HEK293 (cell line): ENCODE measurements around the gene FAM83D.

ENCODE experiments used
- CTCF ChIA-PET: fragments of 350-600 bp; formaldehyde crosslinking; extraction: SDS; loops from one replicate; lab custom pipeline; 2021; ENCODE audit warnings: antibody characterized with exemption; lab: Yijun Ruan, JAX
- POLR2A ChIA-PET: fragments of 300-600 bp; formaldehyde crosslinking; extraction: SDS; loops from one replicate; lab custom pipeline; 2020; ENCODE audit warnings: antibody characterized with exemption, inconsistent platforms; lab: Yijun Ruan, JAX
- H3K27ac ChIP-seq: fragments of 200-500 bp; sonication (Bioruptor generic); 2 replicates; pipeline ENCODE4 v1.5.1; 2014; ENCODE audit warnings: low read depth, low read length, control low read depth, inconsistent platforms; ENCODE audit errors: extremely low read depth
- H3K36me3 ChIP-seq, 2 experiments: fragments of 200-500 bp in 1 of 2; sonication (Bioruptor generic) in 1 of 2; 1 replicate in 1 of 2; 2 replicates in 1 of 2; pipeline ENCODE4 v1.5.1; 2014 to 2017; ENCODE audit warnings: inconsistent platforms in 2 of 2, low read length in 2 of 2; ENCODE audit not compliant: control insufficient read depth in 2 of 2, insufficient read depth in 1 of 2
- H3K4me1 ChIP-seq: fragments of 200-500 bp; sonication (Bioruptor generic); 2 replicates; pipeline ENCODE4 v1.5.1; 2014; ENCODE audit warnings: mild to moderate bottlenecking, low read length, inconsistent platforms; ENCODE audit not compliant: control insufficient read depth, insufficient read depth
- H3K4me3 ChIP-seq: 2 replicates; pipeline ENCODE4 v1.5.1; 2011; ENCODE audit warnings: low read depth, mild to moderate bottlenecking, control low read depth, low read length, moderate library complexity
- H3K9me3 ChIP-seq: fragments of 200-500 bp; sonication (Bioruptor generic); 2 replicates; pipeline ENCODE4 v1.5.1; 2014; ENCODE audit warnings: low read depth, low read length, inconsistent platforms; ENCODE audit not compliant: control insufficient read depth, insufficient read depth
- BCL11B ChIP-seq: fragments of 450-650 bp; formaldehyde crosslinking; IDR thresholded peaks from 2 replicates; pipeline ENCODE4 v1.5.1; 2016; ENCODE audit warnings: low read depth, missing biosample characterization, missing genetic modification characterization
- GFI1B ChIP-seq: fragments of 450-650 bp; formaldehyde crosslinking; IDR thresholded peaks from 2 replicates; pipeline ENCODE4 v1.5.1; 2016; ENCODE audit warnings: missing biosample characterization, missing genetic modification characterization
- ZFP41 ChIP-seq: fragments of 450-650 bp; formaldehyde crosslinking; IDR thresholded peaks from 2 replicates; pipeline ENCODE4 v1.5.1; 2016; ENCODE audit warnings: missing biosample characterization, missing genetic modification characterization, borderline replicate concordance
- ZNF10 ChIP-seq: fragments of 450-650 bp; formaldehyde crosslinking; IDR thresholded peaks from 2 replicates; pipeline ENCODE4 v1.5.1; 2017; ENCODE audit warnings: missing biosample characterization, missing genetic modification characterization
- ZNF114 ChIP-seq: fragments of 450-650 bp; formaldehyde crosslinking; IDR thresholded peaks from 2 replicates; pipeline ENCODE4 v1.5.0; 2017; ENCODE audit warnings: missing biosample characterization, missing genetic modification characterization
- ZNF138 ChIP-seq: fragments of 450-650 bp; formaldehyde crosslinking; IDR thresholded peaks from 2 replicates; pipeline ENCODE4 v1.5.1; 2016; ENCODE audit warnings: missing biosample characterization, missing genetic modification characterization, borderline replicate concordance
- ZNF16 ChIP-seq: fragments of 450-650 bp; formaldehyde crosslinking; IDR thresholded peaks from 2 replicates; pipeline ENCODE4 v1.5.1; 2016; ENCODE audit warnings: low read depth, missing biosample characterization, missing genetic modification characterization
- ZNF24 ChIP-seq: fragments of 450-650 bp; formaldehyde crosslinking; IDR thresholded peaks from 2 replicates; pipeline ENCODE4 v1.5.1; 2016; ENCODE audit warnings: missing biosample characterization, missing genetic modification characterization
- ZNF274 ChIP-seq, 2 experiments: fragments of 200-500 bp in 1 of 2; fragments of 450-650 bp in 1 of 2; sonication (Bioruptor generic) in 1 of 2; formaldehyde crosslinking in 1 of 2; IDR thresholded peaks; 2 replicates each; pipeline versions ENCODE4 v1.5.1 to v1.6.1; 2014 to 2016; ENCODE audit warnings: borderline replicate concordance in 1 of 2, inconsistent platforms in 1 of 2, low read length in 1 of 2, missing biosample characterization in 1 of 2, missing genetic modification characterization in 1 of 2
- ZNF404 ChIP-seq: fragments of 450-650 bp; formaldehyde crosslinking; IDR thresholded peaks from 2 replicates; pipeline ENCODE4 v1.5.1; 2017; ENCODE audit warnings: missing biosample characterization, missing genetic modification characterization
- ZNF416 ChIP-seq: fragments of 450-650 bp; formaldehyde crosslinking; IDR thresholded peaks from 2 replicates; pipeline ENCODE4 v1.5.1; 2016; ENCODE audit warnings: missing biosample characterization, missing genetic modification characterization
- ZNF514 ChIP-seq: fragments of 450-650 bp; formaldehyde crosslinking; IDR thresholded peaks from 2 replicates; pipeline ENCODE4 v1.5.1; 2016; ENCODE audit warnings: missing biosample characterization, missing genetic modification characterization
- ZNF530 ChIP-seq: fragments of 450-650 bp; formaldehyde crosslinking; IDR thresholded peaks from 2 replicates; pipeline ENCODE4 v1.5.1; 2016; ENCODE audit warnings: low read depth, missing biosample characterization, missing genetic modification characterization
- ZNF555 ChIP-seq: fragments of 450-650 bp; formaldehyde crosslinking; conservative IDR thresholded peaks from 2 replicates; pipeline ENCODE4 v1.5.1; 2017; ENCODE audit warnings: missing biosample characterization, mild to moderate bottlenecking, missing genetic modification characterization, inconsistent platforms
- ZNF621 ChIP-seq: fragments of 450-650 bp; formaldehyde crosslinking; IDR thresholded peaks from 2 replicates; pipeline ENCODE4 v1.5.1; 2017; ENCODE audit warnings: missing biosample characterization, missing genetic modification characterization
- ZNF629 ChIP-seq: fragments of 450-650 bp; formaldehyde crosslinking; IDR thresholded peaks from 2 replicates; pipeline ENCODE4 v1.5.1; 2017; ENCODE audit warnings: missing biosample characterization, missing genetic modification characterization
- ZNF677 ChIP-seq: fragments of 450-650 bp; IDR thresholded peaks from 2 replicates; pipeline ENCODE4 v1.5.0; 2018; ENCODE audit warnings: missing biosample characterization, mild to moderate bottlenecking, missing genetic modification characterization, moderate library complexity
- ZNF701 ChIP-seq: fragments of 450-650 bp; formaldehyde crosslinking; IDR thresholded peaks from 2 replicates; pipeline ENCODE4 v1.5.1; 2016; ENCODE audit warnings: missing biosample characterization, missing genetic modification characterization
- ZNF76 ChIP-seq: fragments of 450-650 bp; formaldehyde crosslinking; IDR thresholded peaks from 2 replicates; pipeline ENCODE4; 2016; ENCODE audit warnings: low read depth, missing biosample characterization, missing genetic modification characterization, borderline replicate concordance
- ZNF785 ChIP-seq: fragments of 450-650 bp; formaldehyde crosslinking; IDR thresholded peaks from 2 replicates; pipeline ENCODE4 v1.5.1; 2016; ENCODE audit warnings: missing biosample characterization, missing genetic modification characterization
- ZNF791 ChIP-seq: fragments of 450-650 bp; formaldehyde crosslinking; IDR thresholded peaks from 2 replicates; pipeline ENCODE4 v1.5.1; 2016; ENCODE audit warnings: missing biosample characterization, missing genetic modification characterization
- TF ChIP-seq, protein P1 (sequence below): fragments of 450-650 bp; IDR thresholded peaks from 2 replicates; pipeline ENCODE4 v1.5.1; 2018; ENCODE audit warnings: missing biosample characterization, missing genetic modification characterization
- TF ChIP-seq, protein P2 (sequence below): fragments of 450-650 bp; formaldehyde crosslinking; IDR thresholded peaks from 2 replicates; pipeline ENCODE4 v1.5.1; 2017; ENCODE audit warnings: missing biosample characterization, missing genetic modification characterization
- TF ChIP-seq, protein P3 (sequence below): fragments of 450-650 bp; formaldehyde crosslinking; IDR thresholded peaks from 2 replicates; pipeline ENCODE4 v1.5.1; 2017; ENCODE audit warnings: missing biosample characterization, missing genetic modification characterization

Gene FAM83D

DNA sequence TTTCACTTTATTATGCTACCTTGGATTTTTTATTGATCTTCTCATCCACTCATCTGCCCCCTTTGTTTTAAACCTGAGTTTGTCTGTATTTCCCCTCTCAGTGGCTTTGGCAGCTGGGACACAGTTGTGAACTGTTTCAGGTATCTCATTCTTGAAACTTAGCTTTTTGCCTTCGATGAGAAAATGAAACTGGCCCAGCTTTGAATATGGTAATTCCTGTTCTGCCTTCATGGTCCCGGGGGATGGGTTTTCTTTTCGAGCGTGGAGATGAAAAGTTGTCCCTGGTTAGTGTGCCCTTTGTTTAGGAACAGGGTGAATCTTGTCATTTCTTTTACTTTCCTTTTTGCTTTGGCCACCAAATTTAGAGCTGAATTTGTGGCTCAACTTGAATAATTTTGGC is 61.6 kb downstream of the FAM83D start:
- TF ChIP-seq ZNF274 (IDR thresholded peaks at IDR 0.05; ENCODE audit: low read length) (no peak), ZNF274 (tag by site-specific recombination; IDR thresholded peaks at IDR 0.05; ENCODE audit: borderline replicate concordance) (no peak), ZNF10 (tag by site-specific recombination) (no peak), ZNF677 (no peak), ZNF785 (tag by site-specific recombination) (no peak), ZNF555 (tag by site-specific recombination) (no peak), ZFP41 (tag by site-specific recombination) (no peak), ZNF16 (tag by site-specific recombination) (no peak), ZNF629 (no peak), ZNF514 (tag by site-specific recombination) (no peak), ZNF621 (tag by site-specific recombination) (no peak), ZNF701 (tag by site-specific recombination) (no peak), ZNF791 (tag by site-specific recombination) (no peak), ZNF416 (no peak), BCL11B (no peak), GFI1B (tag by site-specific recombination) (no peak), ZNF76 (no peak), ZNF404 (no peak)
- TF ChIP-seq, protein P1, sequence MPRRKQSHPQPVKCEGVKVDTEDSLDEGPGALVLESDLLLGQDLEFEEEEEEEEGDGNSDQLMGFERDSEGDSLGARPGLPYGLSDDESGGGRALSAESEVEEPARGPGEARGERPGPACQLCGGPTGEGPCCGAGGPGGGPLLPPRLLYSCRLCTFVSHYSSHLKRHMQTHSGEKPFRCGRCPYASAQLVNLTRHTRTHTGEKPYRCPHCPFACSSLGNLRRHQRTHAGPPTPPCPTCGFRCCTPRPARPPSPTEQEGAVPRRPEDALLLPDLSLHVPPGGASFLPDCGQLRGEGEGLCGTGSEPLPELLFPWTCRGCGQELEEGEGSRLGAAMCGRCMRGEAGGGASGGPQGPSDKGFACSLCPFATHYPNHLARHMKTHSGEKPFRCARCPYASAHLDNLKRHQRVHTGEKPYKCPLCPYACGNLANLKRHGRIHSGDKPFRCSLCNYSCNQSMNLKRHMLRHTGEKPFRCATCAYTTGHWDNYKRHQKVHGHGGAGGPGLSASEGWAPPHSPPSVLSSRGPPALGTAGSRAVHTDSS (tag by site-specific recombination): no peak
- TF ChIP-seq, protein P2, sequence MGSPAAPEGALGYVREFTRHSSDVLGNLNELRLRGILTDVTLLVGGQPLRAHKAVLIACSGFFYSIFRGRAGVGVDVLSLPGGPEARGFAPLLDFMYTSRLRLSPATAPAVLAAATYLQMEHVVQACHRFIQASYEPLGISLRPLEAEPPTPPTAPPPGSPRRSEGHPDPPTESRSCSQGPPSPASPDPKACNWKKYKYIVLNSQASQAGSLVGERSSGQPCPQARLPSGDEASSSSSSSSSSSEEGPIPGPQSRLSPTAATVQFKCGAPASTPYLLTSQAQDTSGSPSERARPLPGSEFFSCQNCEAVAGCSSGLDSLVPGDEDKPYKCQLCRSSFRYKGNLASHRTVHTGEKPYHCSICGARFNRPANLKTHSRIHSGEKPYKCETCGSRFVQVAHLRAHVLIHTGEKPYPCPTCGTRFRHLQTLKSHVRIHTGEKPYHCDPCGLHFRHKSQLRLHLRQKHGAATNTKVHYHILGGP: no peak
- TF ChIP-seq, protein P3, sequence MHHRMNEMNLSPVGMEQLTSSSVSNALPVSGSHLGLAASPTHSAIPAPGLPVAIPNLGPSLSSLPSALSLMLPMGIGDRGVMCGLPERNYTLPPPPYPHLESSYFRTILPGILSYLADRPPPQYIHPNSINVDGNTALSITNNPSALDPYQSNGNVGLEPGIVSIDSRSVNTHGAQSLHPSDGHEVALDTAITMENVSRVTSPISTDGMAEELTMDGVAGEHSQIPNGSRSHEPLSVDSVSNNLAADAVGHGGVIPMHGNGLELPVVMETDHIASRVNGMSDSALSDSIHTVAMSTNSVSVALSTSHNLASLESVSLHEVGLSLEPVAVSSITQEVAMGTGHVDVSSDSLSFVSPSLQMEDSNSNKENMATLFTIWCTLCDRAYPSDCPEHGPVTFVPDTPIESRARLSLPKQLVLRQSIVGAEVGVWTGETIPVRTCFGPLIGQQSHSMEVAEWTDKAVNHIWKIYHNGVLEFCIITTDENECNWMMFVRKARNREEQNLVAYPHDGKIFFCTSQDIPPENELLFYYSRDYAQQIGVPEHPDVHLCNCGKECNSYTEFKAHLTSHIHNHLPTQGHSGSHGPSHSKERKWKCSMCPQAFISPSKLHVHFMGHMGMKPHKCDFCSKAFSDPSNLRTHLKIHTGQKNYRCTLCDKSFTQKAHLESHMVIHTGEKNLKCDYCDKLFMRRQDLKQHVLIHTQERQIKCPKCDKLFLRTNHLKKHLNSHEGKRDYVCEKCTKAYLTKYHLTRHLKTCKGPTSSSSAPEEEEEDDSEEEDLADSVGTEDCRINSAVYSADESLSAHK (tag by site-specific recombination): no peak
- POLR2A ChIA-PET: no interaction called here
- H3K27ac ChIP-seq: no peak overlapping the region
- H3K9me3 ChIP-seq: no peaks in the 10 kb centered on the region
- no peak overlapping the region for H3K4me3 ChIP-seq
- H3K36me3 ChIP-seq: peaks cover 0 to 33% of the 10 kb centered on the region in 2 experiments; a peak in 1 of 3 replicates
- peaks cover 9% of the 10 kb centered on the region; the same call in 1 of the 2 replicates for H3K4me1 ChIP-seq
- CTCF ChIA-PET: interaction anchor here (0.8 kb wide), 1 partner anchor 10 kb away, joined by 3 read pairs; no protein-coding TSS in a partner anchor

DNA sequence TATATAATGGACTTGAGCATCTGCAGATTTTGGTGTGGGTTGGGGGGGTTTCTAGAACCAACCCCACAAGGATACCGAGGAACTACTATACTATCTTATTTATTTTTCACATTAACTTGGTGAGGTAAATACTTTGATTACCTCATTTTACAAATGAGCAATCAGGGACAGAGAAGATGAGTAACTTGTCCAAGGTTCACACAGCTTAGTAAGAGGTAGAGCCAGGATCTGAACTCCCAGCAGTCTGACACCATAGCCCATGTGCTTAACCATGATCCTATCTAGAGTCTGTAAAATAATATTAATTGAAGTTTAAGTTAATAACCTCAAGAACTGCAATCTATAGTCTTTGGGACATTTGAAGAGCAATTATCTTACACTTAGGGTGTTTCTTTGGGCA is 64.5 kb downstream of the FAM83D start:
- no peak overlapping the region for H3K4me3 ChIP-seq
- H3K9me3 ChIP-seq: no peaks in the 10 kb centered on the region
- no peak overlapping the region for H3K27ac ChIP-seq
- peaks cover 6% of the 10 kb centered on the region; the same call in 1 of the 2 replicates for H3K4me1 ChIP-seq
- TF ChIP-seq ZNF530 (tag by site-specific recombination) (no peak), ZNF114 (no peak), ZNF24 (tag by site-specific recombination) (no peak), ZNF138 (no peak)
- peaks cover 0 to 37% of the 10 kb centered on the region in 2 experiments; a peak in 1 of 3 replicates for H3K36me3 ChIP-seq
- POLR2A ChIA-PET: no interaction called here
- CTCF ChIA-PET: interaction anchor here (1.2 kb wide), 1 partner anchor 18 kb away, joined by 6 read pairs; no protein-coding TSS in a partner anchor
